Heart left ventricle (tissue), 16 donors: ENCODE data around the gene SSBP4. TPM values are rescaled to one million over a fixed set of nuclear protein-coding genes. Genes with fewer than 3 reads are reported as not detected.
A peak's percentile ranks its signal among the peaks of the same experiment; 100 is the strongest.

ENCODE experiments used
- ATAC-seq, 4 donors: fragments of 200-7000 bp; cut with Tn5 transposase; one replicate each; pipeline ENCODE4 v1.9.1; 2020 to 2022; ENCODE audit warnings: moderate library complexity in 4 of 4, mild to moderate bottlenecking in 3 of 4, moderate number of reproducible peaks in 1 of 4
- DNase-seq, 5 donors: peaks; one replicate each; pipeline ENCODE4 v3.0.0-alpha.2; 2020
- H3K27ac ChIP-seq, 12 donors: fragments of 200-600 bp; sonication (generic) in 4 of 12; one replicate each; pipeline versions ENCODE4 v1.5.0 to v1.8.0; 2016 to 2022; ENCODE audit warnings: mild to moderate bottlenecking in 2 of 12
- H3K27me3 ChIP-seq, 9 donors: fragments of 200-600 bp; sonication (generic) in 2 of 9; one replicate each; pipeline versions ENCODE4 v1.5.1 to v1.8.0; 2016 to 2022; ENCODE audit warnings: mild to moderate bottlenecking in 3 of 9
- H3K36me3 ChIP-seq, 9 donors: fragments of 200-600 bp; sonication (generic) in 2 of 9; one replicate each; pipeline versions ENCODE4 v1.5.0 to v1.8.0; 2018 to 2022; ENCODE audit warnings: mild to moderate bottlenecking in 2 of 9
- H3K4me1 ChIP-seq, 12 donors: fragments of 200-600 bp; sonication (generic) in 4 of 12; one replicate each; pipeline versions ENCODE4 v1.5.0 to v1.8.0; 2016 to 2022; ENCODE audit warnings: mild to moderate bottlenecking in 3 of 12
- H3K4me3 ChIP-seq, 12 donors: fragments of 200-600 bp; sonication (generic) in 4 of 12; one replicate each; pipeline versions ENCODE4 v1.5.0 to v1.8.0; 2017 to 2022; ENCODE audit warnings: mild to moderate bottlenecking in 9 of 12, moderate library complexity in 4 of 12
- H3K9me3 ChIP-seq, 12 donors: fragments of 200-600 bp; sonication (generic) in 4 of 12; one replicate each; pipeline versions ENCODE4 v1.5.0 to v1.8.0; 2016 to 2022; ENCODE audit warnings: mild to moderate bottlenecking in 1 of 12
- POLR2A ChIP-seq, 2 donors: fragments of 450-650 bp; IDR thresholded peaks; one replicate each; pipeline ENCODE4 v1.6.1; 2017; ENCODE audit warnings: antibody characterized with exemption in 2 of 2, mild to moderate bottlenecking in 2 of 2, moderate library complexity in 2 of 2
- WGBS, 4 donors: extraction: QIAGEN DNeasy Blood & Tissue Kit in 2 of 4; methylation state at CpG; one replicate each; pipeline versions ENCODE4 v1.1.5 to v1.1.7; 2013 to 2018; 5-methylcytosine and 5-hydroxymethylcytosine counted together
- intact Hi-C, 10 donors: fragments of 100-400 bp; cut with DNase I; formaldehyde crosslinking; loops; one replicate each; pipeline versions ENCODE4 v1.11.1 to v1.14.2; 2022
- polyA plus RNA-seq, 2 donors: library from polyadenylated mRNA; stranded (reverse); fragments of 200-250 nt; gene quantifications; one replicate each; pipeline ENCODE4 v1.2.3, GENCODE V29; 2013
- total RNA-seq, 9 donors: library from RNA; depleted of rRNA in 2 of 9; stranded (reverse); fragments of >200 nt in 2 of 9; fragmentation: NEBNext Ultra II Directional in 3 of 9; extraction: Animal tissue kit (Norgen Biotek cat#: 25700) in 3 of 9; gene quantifications; one replicate each; pipeline versions ENCODE4 v1.1.0 to v1.2.4, GENCODE V29; 2016 to 2023
- TF ChIP-seq, protein P1 (sequence below), 12 donors: fragments of 200-600 bp; sonication (generic) in 4 of 12; IDR thresholded peaks; one replicate each; pipeline versions ENCODE4 v1.5.0 to v1.8.0; 2018 to 2022; ENCODE audit warnings: antibody characterized with exemption in 12 of 12, mild to moderate bottlenecking in 5 of 12
- donor health status: ischemic (EF 13 %, LVEDD 7.1; RV severe dilation, severe dysfunction).
- donor health status: healthy with polysubstance abuse.
- donor health status: DM: no; HTN: yes; CAD: no.
- donor health status: DM: no; HTN: no; CAD: no.
- donor health status: ischemic (EF 25% LVEDD 6.9; RV normal size, moderate dysfunction).
- donor health status: ischemic (EF 25% LVEDD 5.7; RV mildly dilated, moderate dysfunction).
- donor health status: healthy.
- donor health status: DM: yes; HTN: yes; CAD: no.
- donor health status: ischemic (EF 35%, LVEDD 5.7; RV mildly dilated, moderate dysfunction).
- donor health status: nonischemic (EF 11% LVEDD 7.7; RV severe dilation, severe dysfunction).
- donor health status: DM: yes; HTN: yes; CAD: no.
- donor health status: PGD.
- donor health status: ischemic (EF 29% LVEDD 5.4; RV normal size, mild dysfunction).
- donor health status: nonischemic (EF 23%, LVEDD 6.1; RV moderate dilation, normal function).

Gene SSBP4
- total and polyA plus RNA-seq, 11 donors = 23.5 to 89.8 (median 29.4) TPM

- TF ChIP-seq, protein P1, sequence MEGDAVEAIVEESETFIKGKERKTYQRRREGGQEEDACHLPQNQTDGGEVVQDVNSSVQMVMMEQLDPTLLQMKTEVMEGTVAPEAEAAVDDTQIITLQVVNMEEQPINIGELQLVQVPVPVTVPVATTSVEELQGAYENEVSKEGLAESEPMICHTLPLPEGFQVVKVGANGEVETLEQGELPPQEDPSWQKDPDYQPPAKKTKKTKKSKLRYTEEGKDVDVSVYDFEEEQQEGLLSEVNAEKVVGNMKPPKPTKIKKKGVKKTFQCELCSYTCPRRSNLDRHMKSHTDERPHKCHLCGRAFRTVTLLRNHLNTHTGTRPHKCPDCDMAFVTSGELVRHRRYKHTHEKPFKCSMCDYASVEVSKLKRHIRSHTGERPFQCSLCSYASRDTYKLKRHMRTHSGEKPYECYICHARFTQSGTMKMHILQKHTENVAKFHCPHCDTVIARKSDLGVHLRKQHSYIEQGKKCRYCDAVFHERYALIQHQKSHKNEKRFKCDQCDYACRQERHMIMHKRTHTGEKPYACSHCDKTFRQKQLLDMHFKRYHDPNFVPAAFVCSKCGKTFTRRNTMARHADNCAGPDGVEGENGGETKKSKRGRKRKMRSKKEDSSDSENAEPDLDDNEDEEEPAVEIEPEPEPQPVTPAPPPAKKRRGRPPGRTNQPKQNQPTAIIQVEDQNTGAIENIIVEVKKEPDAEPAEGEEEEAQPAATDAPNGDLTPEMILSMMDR (IDR thresholded peaks at IDR 0.05) = no peak
- TF ChIP-seq POLR2A (IDR thresholded peaks at IDR 0.05) = no peak
- Histone ChIP-seq H3K27ac (peak overlapping the region in 8 of 12 donors; percentile 94 to 100 (median 98)), H3K4me1 (peaks cover 10 to 92% (median 66%) of the 10 kb centered on the region in 12 donors), H3K4me3 (peak overlapping the region in 9 of 12 donors; percentile 69 to 92 (median 81)), H3K27me3 (peaks cover 0 to 22% (median 0%) of the 10 kb centered on the region in 9 donors), H3K9me3 (no peaks in the 10 kb centered on the region), H3K36me3 (no peaks in the 10 kb centered on the region)
- intact Hi-C loops = no loop called here
- DNase-seq (peak in 1 of 5 donors; percentile 24), ATAC-seq (no peak)
- 35 to 66% (median 54%) methylated on average over 2 of the region's 2 CpGs for WGBS, 4 donors
Observed at GRCh38 chr19:18420930-18421329, 1.7 kb downstream of the SSBP4 start.

DNA sequence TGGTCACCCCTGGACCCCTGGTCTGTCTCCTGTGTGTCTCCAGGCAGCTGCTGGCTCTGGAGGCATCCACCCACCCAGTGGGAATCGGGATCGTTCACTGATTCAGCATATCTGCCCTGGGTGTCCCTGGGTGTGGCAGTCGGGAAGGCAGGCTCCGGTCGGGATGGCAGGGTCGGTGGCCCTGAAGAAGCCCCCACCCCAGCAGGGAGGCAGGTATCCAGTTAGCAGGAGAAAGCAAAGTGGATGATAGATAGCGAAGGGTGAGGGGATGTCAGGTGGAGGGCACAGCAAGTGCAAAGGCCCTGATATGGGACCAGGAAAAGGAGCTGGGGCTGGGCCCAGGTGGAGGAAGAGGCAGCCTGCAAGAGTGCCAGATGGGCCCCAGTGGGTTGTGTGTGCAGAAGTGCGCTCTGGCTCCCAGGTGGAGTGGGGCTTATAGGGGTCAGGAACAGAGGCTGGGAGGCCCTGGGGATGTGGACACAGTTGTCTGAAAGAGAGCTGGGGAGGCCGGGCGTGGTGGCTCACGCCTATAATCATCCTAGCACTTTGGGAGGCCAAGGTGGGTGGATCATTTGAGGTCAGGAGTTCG is 2.3 kb downstream of the SSBP4 start:
- TF ChIP-seq POLR2A (IDR thresholded peaks at IDR 0.05) = no peak
- TF ChIP-seq, protein P1 (IDR thresholded peaks at IDR 0.05) = no peak
- Histone ChIP-seq H3K4me3 (peak overlapping the region in 5 of 12 donors; percentile 75 to 92 (median 86)), H3K27me3 (peaks cover 0 to 18% (median 0%) of the 10 kb centered on the region in 9 donors), H3K36me3 (no peaks in the 10 kb centered on the region), H3K4me1 (peaks cover 9 to 92% (median 66%) of the 10 kb centered on the region in 12 donors), H3K27ac (peak overlapping the region in 6 of 12 donors; percentile 23 to 99 (median 96)), H3K9me3 (no peaks in the 10 kb centered on the region)
- DNase-seq = peak in 1 of 5 donors; percentile 26
- no peak for ATAC-seq
- intact Hi-C loops = no loop called here
- 77 to 85% (median 81%) methylated on average over 10 to 12 of the region's 12 CpGs for WGBS, 4 donors

- H3K36me3 ChIP-seq = no peaks in the 10 kb centered on the region
- WGBS, 4 donors = 75 to 83% (median 76%) methylated on average over 14 of the region's 14 CpGs
- H3K9me3 ChIP-seq = no peaks in the 10 kb centered on the region
- intact Hi-C loops = no loop called here
- peak overlapping the region in 1 of 12 donors; percentile 6 for H3K4me3 ChIP-seq
- H3K4me1 ChIP-seq = peaks cover 9 to 88% (median 62%) of the 10 kb centered on the region in 12 donors
- DNase-seq = peak in 1 of 5 donors; percentile 24
- TF ChIP-seq, protein P1 (IDR thresholded peaks at IDR 0.05) = no peak
- ATAC-seq = no peak
- H3K27ac ChIP-seq = peak overlapping the region in 1 of 12 donors; percentile 98
- H3K27me3 ChIP-seq = peaks cover 0 to 7% (median 0%) of the 10 kb centered on the region in 9 donors
Observed at GRCh38 chr19:18422530-18423191, 3.5 kb downstream of the SSBP4 start.

- intact Hi-C loops = no loop called here
- ATAC-seq (no peak), DNase-seq (no peak)
- H3K9me3 ChIP-seq = no peaks in the 10 kb centered on the region
- 75 to 80% (median 78%) methylated on average over 18 to 21 of the region's 21 CpGs for WGBS, 4 donors
- H3K27me3 ChIP-seq = no peaks in the 10 kb centered on the region
- H3K27ac ChIP-seq = peak overlapping the region in 7 of 12 donors; percentile 5 to 98 (median 34)
- no peak for TF ChIP-seq POLR2A (IDR thresholded peaks at IDR 0.05)
- TF ChIP-seq, protein P1 (IDR thresholded peaks at IDR 0.05) = no peak
- peaks cover 7 to 87% (median 57%) of the 10 kb centered on the region in 12 donors for H3K4me1 ChIP-seq
- H3K36me3 ChIP-seq = no peaks in the 10 kb centered on the region
- H3K4me3 ChIP-seq = no peak overlapping the region
Observed at GRCh38 chr19:18423258-18424020, 4.2 kb downstream of the SSBP4 start.
